ENCODE results near the gene QSOX1. TPM values are rescaled to one million over a fixed set of nuclear protein-coding genes. Genes with fewer than 3 reads are reported as not detected.
A peak's percentile ranks its signal among the peaks of the same experiment; 100 is the strongest.

The QSOX1 gene
- total RNA-seq, 1 experiment from 2014 or later: 226 TPM

GRCh38 chr1:180246579-180246978 lies 91.9 kb downstream of the QSOX1 start:
- peak overlapping the region; percentile 60; the same call in 1 of the 2 replicates for H2AFZ ChIP-seq

GRCh38 chr1:180247061-180247460 lies 92.4 kb downstream of the QSOX1 start:
- Histone ChIP-seq H3K36me3 (ENCODE audit: low read depth) (no peaks in the 10 kb centered on the region), H4K20me1 (ENCODE audit: insufficient read depth) (no peaks in the 10 kb centered on the region; the same call in 1 of the 2 replicates), H3K4me2 (peak overlapping the region; percentile 37; the same call in 1 of the 2 replicates), H3K4me1 (replicated peaks; ENCODE audit: insufficient read depth) (peaks cover 17% of the 10 kb centered on the region), H3K9me3 (ENCODE audit: insufficient read depth, low read depth) (no peaks in the 10 kb centered on the region), H3F3A (ENCODE audit: insufficient read depth, low read depth) (peaks cover 16% of the 10 kb centered on the region), H3K27me3 (ENCODE audit: insufficient read depth, low read depth) (no peaks in the 10 kb centered on the region), H3K4me3 (no peak overlapping the region), H3K79me2 (ENCODE audit: low read depth) (no peaks in the 10 kb centered on the region), H3K27ac (peak overlapping the region; percentile 56), H3K9me2 (ENCODE audit: insufficient read depth) (no peaks in the 10 kb centered on the region), H2AFZ (peak overlapping the region; percentile 60; the same call in 1 of the 2 replicates)
- ChIA-PET CTCF (no interaction called here), POLR2A (ENCODE audit: unreplicated experiment) (no interaction called here)
- no peak for TF ChIP-seq CTCF (conservative IDR thresholded peaks at IDR 0.05)
- TF ChIP-seq EZH2 (IDR thresholded peaks at IDR 0.05; ENCODE audit: low read depth): no peak
- intact Hi-C loops (cut with micrococcal nuclease; ENCODE audit: unreplicated experiment): no loop called here
- BruUV-seq (replicated peaks): no TSS peak
- peak in 1 of 2 experiments; percentile 73 for DNase-seq

More at GRCh38 chr1:180246579-180246978, 91.9 kb downstream of the QSOX1 start:
- Histone ChIP-seq H3K27me3 (ENCODE audit: insufficient read depth, low read depth) (no peaks in the 10 kb centered on the region), H3K4me3 (no peak overlapping the region), H3K9me2 (ENCODE audit: insufficient read depth) (no peaks in the 10 kb centered on the region), H3K36me3 (ENCODE audit: low read depth) (no peaks in the 10 kb centered on the region), H3K4me2 (peak overlapping the region; percentile 37; the same call in 1 of the 2 replicates), H3K27ac (peak overlapping the region; percentile 56), H3F3A (ENCODE audit: insufficient read depth, low read depth) (peaks cover 16% of the 10 kb centered on the region), H3K4me1 (replicated peaks; ENCODE audit: insufficient read depth) (peaks cover 17% of the 10 kb centered on the region), H4K20me1 (ENCODE audit: insufficient read depth) (no peaks in the 10 kb centered on the region; the same call in 1 of the 2 replicates), H3K9me3 (ENCODE audit: insufficient read depth, low read depth) (no peaks in the 10 kb centered on the region), H3K79me2 (ENCODE audit: low read depth) (no peaks in the 10 kb centered on the region)
- POLR2A ChIA-PET (ENCODE audit: unreplicated experiment): no interaction called here
- intact Hi-C loops (cut with micrococcal nuclease; ENCODE audit: unreplicated experiment): no loop called here
- CTCF ChIA-PET: no interaction called here
- TF ChIP-seq EZH2 (IDR thresholded peaks at IDR 0.05; ENCODE audit: low read depth): no peak
- no peak for TF ChIP-seq CTCF (conservative IDR thresholded peaks at IDR 0.05)
- no peak for DNase-seq
- no TSS peak for BruUV-seq (replicated peaks)

GRCh38 chr1:180247580-180247979 lies 92.9 kb downstream of the QSOX1 start:
- peaks cover 17% of the 10 kb centered on the region for H3K4me1 ChIP-seq (replicated peaks; ENCODE audit: insufficient read depth)

More at GRCh38 chr1:180247580-180247979, 92.9 kb downstream of the QSOX1 start:
- peak overlapping the region; percentile 37; the same call in 1 of the 2 replicates for H3K4me2 ChIP-seq
- H4K20me1 ChIP-seq (ENCODE audit: insufficient read depth): no peaks in the 10 kb centered on the region; the same call in 1 of the 2 replicates
- CTCF ChIA-PET: interaction anchor here (0.6 kb wide), 1 partner anchor 41 kb away, joined by 3 read pairs; no protein-coding TSS in a partner anchor
- H2AFZ ChIP-seq: no peak overlapping the region
- H3K79me2 ChIP-seq (ENCODE audit: low read depth): no peaks in the 10 kb centered on the region
- no peak overlapping the region for H3K4me3 ChIP-seq
- H3K36me3 ChIP-seq (ENCODE audit: low read depth): no peaks in the 10 kb centered on the region
- no peak for DNase-seq
- H3K27ac ChIP-seq: peak overlapping the region; percentile 56; the same call in 1 of the 2 replicates
- no TSS peak for BruUV-seq (replicated peaks)
- POLR2A ChIA-PET (ENCODE audit: unreplicated experiment): no interaction called here
- intact Hi-C loops (cut with micrococcal nuclease; ENCODE audit: unreplicated experiment): no loop called here
- no peaks in the 10 kb centered on the region for H3K9me2 ChIP-seq (ENCODE audit: insufficient read depth)
- H3K9me3 ChIP-seq (ENCODE audit: insufficient read depth, low read depth): no peaks in the 10 kb centered on the region
- H3F3A ChIP-seq (ENCODE audit: insufficient read depth, low read depth): peaks cover 16% of the 10 kb centered on the region
- TF ChIP-seq CTCF (conservative IDR thresholded peaks at IDR 0.05): no peak
- TF ChIP-seq EZH2 (IDR thresholded peaks at IDR 0.05; ENCODE audit: low read depth): no peak
- H3K27me3 ChIP-seq (ENCODE audit: insufficient read depth, low read depth): no peaks in the 10 kb centered on the region
